Natural killer cell (primary cell): ENCODE data around the gene BICDL2. TPM values are rescaled to one million over a fixed set of nuclear protein-coding genes. Genes with fewer than 3 reads are reported as not detected.

Source experiments
- ATAC-seq, 3 donors: fragments of 150-1000 bp in 2 of 3; fragments of 200-7000 bp in 1 of 3; cut with Tn5 transposase; 1 replicate in 1 of 3; 2 replicates in 2 of 3; pipeline ENCODE4 v1.10.0; 2021; ENCODE audit warnings: mild to moderate bottlenecking in 2 of 3, moderate library complexity in 2 of 3
- DNase-seq, 2 donors: peaks; one replicate each; pipeline versions ENCODE4 v3.0.0 to v3.0.0-alpha.2; 2013 to 2021; ENCODE audit warnings: mixed read lengths in 1 of 2
- H3K27ac ChIP-seq: one replicate; pipeline ENCODE4 v1.5.1; 2013; ENCODE audit warnings: mild to moderate bottlenecking, low read length
- H3K27me3 ChIP-seq: one replicate; pipeline ENCODE4 v1.6.1; 2013; ENCODE audit warnings: low read length; ENCODE audit not compliant: control insufficient read depth, insufficient read depth
- H3K36me3 ChIP-seq: one replicate; pipeline ENCODE4 v1.6.1; 2013; ENCODE audit warnings: low read length; ENCODE audit not compliant: control insufficient read depth, insufficient read depth
- H3K4me1 ChIP-seq: one replicate; pipeline ENCODE4 v1.6.1; 2013; ENCODE audit warnings: low read length; ENCODE audit not compliant: control insufficient read depth, insufficient read depth
- H3K4me3 ChIP-seq: one replicate; pipeline ENCODE4 v1.5.1; 2013; ENCODE audit warnings: low read length
- H3K9me3 ChIP-seq: one replicate; pipeline ENCODE4 v1.6.1; 2013; ENCODE audit warnings: low read length; ENCODE audit not compliant: control insufficient read depth, insufficient read depth
- H3K27ac Mint-ChIP-seq, 2 donors: one replicate each; pipeline ENCODE4 v1.8.0; 2022; ENCODE audit warnings: mild to moderate bottlenecking in 2 of 2, mixed read lengths in 2 of 2, moderate library complexity in 1 of 2
- H3K27me3 Mint-ChIP-seq, 2 donors: one replicate each; pipeline ENCODE4 v1.8.0; 2022; ENCODE audit warnings: low read depth in 2 of 2, mixed read lengths in 2 of 2
- H3K36me3 Mint-ChIP-seq: one replicate; pipeline ENCODE4 v1.8.0; 2022; ENCODE audit warnings: mixed read lengths
- H3K4me1 Mint-ChIP-seq, 2 donors: one replicate each; pipeline ENCODE4 v1.8.0; 2022; ENCODE audit warnings: mixed read lengths in 2 of 2
- H3K4me3 Mint-ChIP-seq: one replicate; pipeline ENCODE4 v1.8.0; 2022; ENCODE audit warnings: mild to moderate bottlenecking, moderate library complexity, mixed read lengths
- H3K9me3 Mint-ChIP-seq, 2 donors: one replicate each; pipeline ENCODE4 v1.8.0; 2022; ENCODE audit warnings: mixed read lengths in 2 of 2
- WGBS: methylation state at CpG from one replicate; pipeline ENCODE4 v1.1.7; 2013; ENCODE audit warnings: missing lambda C conversion rate; ENCODE audit not compliant: insufficient coverage; 5-methylcytosine and 5-hydroxymethylcytosine counted together
- intact Hi-C: fragments of 100-400 bp; cut with micrococcal nuclease; formaldehyde crosslinking; loops from one replicate; pipeline ENCODE4 v1.14.2; 2022
- total RNA-seq, 4 donors: library from RNA; stranded (reverse); fragments of 120-200 nt in 1 of 4; gene quantifications; one replicate each; pipeline versions ENCODE4 v1.2.3 to v1.2.4, GENCODE V29; 2013 to 2022
- TF ChIP-seq, protein P1 (sequence below): fragments of 200-600 bp; IDR thresholded peaks from one replicate; pipeline ENCODE4 v1.8.0; 2022; ENCODE audit warnings: antibody characterized with exemption

The BICDL2 gene
- total RNA-seq, 3 donors from 2014 or later (not counting 1 experiment from before 2014, with no cell fraction given): not detected

DNA sequence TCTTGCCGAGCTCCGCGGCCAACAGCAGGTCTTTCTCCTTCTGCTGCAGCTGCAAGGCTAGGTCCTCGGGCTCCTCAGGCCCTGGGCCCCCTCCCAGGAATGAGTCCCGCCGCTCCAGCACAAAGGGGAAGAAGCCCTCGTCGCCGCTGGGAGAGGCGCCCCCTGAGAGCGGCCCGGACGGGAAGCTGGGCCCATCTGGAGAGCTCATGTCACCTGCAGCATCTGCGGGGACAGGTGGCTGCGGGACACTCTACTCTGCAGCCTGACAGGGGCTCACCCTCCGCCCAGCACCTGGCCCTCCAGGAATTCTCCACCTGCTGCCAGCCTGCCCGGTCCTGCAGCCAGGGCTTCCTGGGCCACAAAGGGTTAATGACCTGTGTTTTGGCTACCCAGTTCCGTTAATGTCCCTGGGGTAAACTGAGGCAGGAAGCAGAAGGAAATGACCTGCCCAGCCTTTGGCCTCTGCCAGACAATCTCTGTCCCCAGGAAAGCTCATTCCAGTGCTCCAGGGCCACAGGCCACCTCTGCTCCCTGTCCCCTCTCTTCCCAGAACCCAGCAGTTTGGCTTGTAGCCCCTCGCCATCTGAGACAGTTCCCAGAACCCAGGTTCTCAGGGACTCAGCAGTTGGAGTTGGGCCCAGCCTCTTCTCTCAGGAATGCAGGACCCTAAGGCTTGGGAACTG, 1.3 kb downstream of the BICDL2 start:
- H3K4me1 ChIP-seq: peaks cover 13% of the 10 kb centered on the region

DNA sequence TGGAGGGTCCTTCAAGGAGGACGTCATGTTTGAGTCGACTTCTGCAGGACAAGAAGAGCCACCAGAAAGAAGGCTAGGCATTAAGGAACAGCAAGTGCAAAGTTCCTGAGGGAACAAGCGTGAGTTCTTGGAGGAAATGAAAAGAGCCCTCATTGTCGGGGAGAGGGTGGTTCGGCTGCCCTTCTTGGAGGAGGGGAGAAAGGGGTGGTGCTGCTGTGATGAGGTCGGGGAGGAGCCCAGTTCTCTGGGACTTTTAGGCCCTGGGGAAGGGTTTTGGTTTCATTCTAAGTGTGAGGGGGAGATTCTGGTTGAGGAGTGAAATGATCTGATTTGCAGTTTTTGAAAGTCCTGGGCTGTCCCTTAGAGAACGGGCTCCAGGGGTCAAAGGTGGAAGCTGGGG, 4.1 kb downstream of the BICDL2 start:
- Mint-ChIP-seq H3K27ac (no peak overlapping the region), H3K4me1 (peaks cover 6 to 40% of the 10 kb centered on the region in 2 donors), H3K9me3 (no peaks in the 10 kb centered on the region), H3K36me3 (no peaks in the 10 kb centered on the region), H3K27me3 (peaks cover 42 to 59% of the 10 kb centered on the region in 2 donors), H3K4me3 (no peak overlapping the region)
- TF ChIP-seq, protein P1, sequence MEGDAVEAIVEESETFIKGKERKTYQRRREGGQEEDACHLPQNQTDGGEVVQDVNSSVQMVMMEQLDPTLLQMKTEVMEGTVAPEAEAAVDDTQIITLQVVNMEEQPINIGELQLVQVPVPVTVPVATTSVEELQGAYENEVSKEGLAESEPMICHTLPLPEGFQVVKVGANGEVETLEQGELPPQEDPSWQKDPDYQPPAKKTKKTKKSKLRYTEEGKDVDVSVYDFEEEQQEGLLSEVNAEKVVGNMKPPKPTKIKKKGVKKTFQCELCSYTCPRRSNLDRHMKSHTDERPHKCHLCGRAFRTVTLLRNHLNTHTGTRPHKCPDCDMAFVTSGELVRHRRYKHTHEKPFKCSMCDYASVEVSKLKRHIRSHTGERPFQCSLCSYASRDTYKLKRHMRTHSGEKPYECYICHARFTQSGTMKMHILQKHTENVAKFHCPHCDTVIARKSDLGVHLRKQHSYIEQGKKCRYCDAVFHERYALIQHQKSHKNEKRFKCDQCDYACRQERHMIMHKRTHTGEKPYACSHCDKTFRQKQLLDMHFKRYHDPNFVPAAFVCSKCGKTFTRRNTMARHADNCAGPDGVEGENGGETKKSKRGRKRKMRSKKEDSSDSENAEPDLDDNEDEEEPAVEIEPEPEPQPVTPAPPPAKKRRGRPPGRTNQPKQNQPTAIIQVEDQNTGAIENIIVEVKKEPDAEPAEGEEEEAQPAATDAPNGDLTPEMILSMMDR: no peak
- Histone ChIP-seq H3K36me3 (no peaks in the 10 kb centered on the region), H3K4me1 (peaks cover 36% of the 10 kb centered on the region), H3K27me3 (peaks cover 55% of the 10 kb centered on the region), H3K9me3 (no peaks in the 10 kb centered on the region), H3K27ac (no peak overlapping the region), H3K4me3 (no peak overlapping the region)
- intact Hi-C loops: no loop called here
- DNase-seq (no peak), ATAC-seq (no peak)
- 36% methylated on average over 7 of the region's 7 CpGs for WGBS

More for the DNA sequence above, 1.3 kb downstream of the BICDL2 start:
- Histone ChIP-seq H3K27me3 (peaks cover 55% of the 10 kb centered on the region), H3K36me3 (no peaks in the 10 kb centered on the region), H3K27ac (no peak overlapping the region), H3K4me3 (no peak overlapping the region), H3K9me3 (no peaks in the 10 kb centered on the region)
- no peaks in the 10 kb centered on the region for H3K36me3 Mint-ChIP-seq
- intact Hi-C loops: no loop called here
- no peak for DNase-seq
- H3K9me3 Mint-ChIP-seq: no peaks in the 10 kb centered on the region
- TF ChIP-seq, protein P1: no peak
- peaks cover 37 to 59% of the 10 kb centered on the region in 2 donors for H3K27me3 Mint-ChIP-seq
- peaks cover 0 to 15% of the 10 kb centered on the region in 2 donors for H3K4me1 Mint-ChIP-seq
- peak overlapping the region in 1 of 2 donors; percentile 29 for H3K27ac Mint-ChIP-seq
- 25% methylated on average over 19 of the region's 19 CpGs for WGBS
- ATAC-seq: no peak
- no peak overlapping the region for H3K4me3 Mint-ChIP-seq

DNA sequence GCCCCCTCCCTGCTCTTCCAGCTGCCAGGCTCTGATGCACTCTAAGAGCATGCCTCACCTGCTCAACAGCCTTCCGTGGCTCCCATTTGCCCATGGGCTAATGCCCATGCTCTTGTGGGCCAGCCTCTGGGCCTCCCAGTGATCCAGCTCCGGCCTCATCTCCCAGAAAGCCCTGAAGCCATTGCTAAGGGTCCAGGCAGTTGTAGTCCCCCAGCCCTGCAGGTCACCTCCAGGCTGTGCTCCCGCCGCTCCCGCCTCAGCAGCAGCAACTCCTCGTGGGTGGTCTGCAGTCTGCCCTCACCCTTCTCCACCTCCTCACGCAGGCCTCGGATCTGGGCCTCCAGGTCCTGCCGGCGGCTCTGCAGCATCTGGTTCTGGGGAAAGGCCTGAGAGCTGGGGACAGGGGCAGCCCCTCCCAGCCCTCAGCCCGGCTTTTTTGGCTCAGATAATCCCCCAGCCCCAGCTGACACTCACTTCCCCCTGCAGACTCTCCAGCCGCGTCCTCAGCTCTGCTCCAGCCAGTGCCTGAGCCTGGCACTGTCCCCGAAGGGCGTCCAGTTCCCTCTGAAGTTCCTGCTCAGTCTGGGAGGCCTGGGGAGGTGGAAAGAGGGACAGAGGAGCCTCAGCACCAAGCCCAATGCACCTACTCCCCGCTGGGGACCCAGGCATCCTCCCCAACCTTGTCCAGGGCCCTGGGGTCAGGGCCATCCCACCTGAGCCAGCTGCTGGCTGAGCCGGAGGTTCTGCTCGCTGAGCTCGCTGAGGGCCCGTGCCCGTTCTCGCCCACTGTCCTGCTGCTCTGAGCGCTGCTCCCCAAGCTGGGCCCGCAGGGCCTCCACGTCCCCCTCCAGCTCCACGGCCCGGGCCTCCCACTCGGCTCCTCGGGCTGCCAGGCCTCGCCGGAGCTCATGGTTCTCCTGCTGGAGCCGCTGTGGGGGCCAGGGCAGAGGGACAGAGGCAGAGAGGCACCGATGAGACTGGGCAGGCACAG, 6.2 kb downstream of the BICDL2 start:
- no peak for ATAC-seq
- Histone ChIP-seq H3K36me3 (peaks cover 15% of the 10 kb centered on the region), H3K27ac (no peak overlapping the region), H3K9me3 (no peaks in the 10 kb centered on the region), H3K4me1 (peaks cover 24% of the 10 kb centered on the region), H3K4me3 (no peak overlapping the region), H3K27me3 (peaks cover 37% of the 10 kb centered on the region)
- Mint-ChIP-seq H3K4me3 (no peak overlapping the region), H3K36me3 (no peaks in the 10 kb centered on the region), H3K27ac (no peak overlapping the region), H3K4me1 (peaks cover 6 to 36% of the 10 kb centered on the region in 2 donors), H3K27me3 (peaks cover 35 to 48% of the 10 kb centered on the region in 2 donors), H3K9me3 (no peaks in the 10 kb centered on the region)
- WGBS: 80% methylated on average over 33 of the region's 33 CpGs
- TF ChIP-seq, protein P1: no peak
- intact Hi-C loops: no loop called here
- no peak for DNase-seq
